Right cardiac atrium (tissue), 5 donors: ENCODE data around the gene SCGB1D4. TPM values are rescaled to one million over a fixed set of nuclear protein-coding genes. Genes with fewer than 3 reads are reported as not detected.

Experiments used
- ATAC-seq, 2 donors: fragments of 200-7000 bp; cut with Tn5 transposase; one replicate each; pipeline versions ENCODE4 v1.8.0 to v1.9.1; 2020; ENCODE audit warnings: moderate library complexity in 2 of 2, mild to moderate bottlenecking in 1 of 2
- DNase-seq, 3 donors: peaks; one replicate each; pipeline ENCODE4 v3.0.0-alpha.2; 2020
- H3K27ac ChIP-seq: one replicate; pipeline ENCODE4 v1.5.1; 2013; ENCODE audit warnings: mild to moderate bottlenecking, low read length, control low read depth, moderate library complexity
- H3K27me3 ChIP-seq: one replicate; pipeline ENCODE4 v1.6.1; 2013; ENCODE audit not compliant: control insufficient read depth, insufficient read depth
- H3K4me1 ChIP-seq: one replicate; pipeline ENCODE4 v1.6.1; 2013; ENCODE audit warnings: low read length; ENCODE audit not compliant: control insufficient read depth, insufficient read depth
- H3K4me3 ChIP-seq: one replicate; pipeline ENCODE4 v1.5.1; 2013; ENCODE audit warnings: low read length, control low read depth
- H3K9me3 ChIP-seq: one replicate; pipeline ENCODE4 v1.6.1; 2013; ENCODE audit warnings: low read length; ENCODE audit not compliant: control insufficient read depth
- WGBS: extraction: QIAGEN DNeasy Blood & Tissue Kit; methylation state at CpG from one replicate; pipeline ENCODE4 v1.1.7; 2013; 5-methylcytosine and 5-hydroxymethylcytosine counted together
- intact Hi-C, 4 donors: fragments of 100-400 bp; cut with DNase I; formaldehyde crosslinking; loops; one replicate each; pipeline versions ENCODE4 v1.11.0 to v1.14.0; 2022 to 2023
- polyA plus RNA-seq: library from polyadenylated mRNA; stranded (reverse); fragments of 200-250 nt; gene quantifications from one replicate; pipeline ENCODE4 v1.2.3, GENCODE V29; 2013
- total RNA-seq, 4 donors: library from RNA; stranded (reverse); fragmentation: NEBNext Ultra II Directional; extraction: Animal tissue kit (Norgen Biotek cat#: 25700); gene quantifications; one replicate each; pipeline ENCODE4 v1.2.1, GENCODE V29; 2021
- donor health status: healthy with polysubstance abuse.
- donor health status: DM: no; HTN: yes; CAD: no.
- donor health status: DM: no; HTN: no; CAD: no.
- donor health status: DM: no; HTN: yes; CAD: no; lungs with severe emphysema.
- donor health status: DM: yes; HTN: yes; CAD: no.

Gene SCGB1D4
- total and polyA plus RNA-seq, 5 donors: not detected

DNA sequence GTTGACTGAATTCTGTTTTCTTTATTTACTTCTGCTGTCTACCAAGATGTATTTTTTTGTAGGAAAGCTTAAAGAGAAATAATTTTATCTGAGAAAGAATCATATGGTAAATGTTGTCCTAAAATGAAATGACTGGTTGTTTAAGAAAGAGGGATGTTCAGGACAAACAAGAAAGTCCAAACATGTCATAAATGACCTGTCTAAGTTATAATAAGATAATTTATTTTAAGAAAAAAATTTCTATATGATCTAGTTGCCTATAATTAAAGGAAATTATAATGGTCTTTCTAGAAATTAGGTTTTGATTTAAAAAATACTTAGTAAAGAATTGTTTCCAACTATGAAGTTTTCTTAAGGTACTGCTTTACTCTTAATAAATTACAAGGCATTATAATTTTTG, 18.4 kb downstream of the SCGB1D4 start:
- Histone ChIP-seq H3K4me3 (no peak overlapping the region), H3K27me3 (no peaks in the 10 kb centered on the region), H3K9me3 (no peaks in the 10 kb centered on the region), H3K27ac (no peak overlapping the region), H3K4me1 (no peaks in the 10 kb centered on the region)
- ATAC-seq (no peak), DNase-seq (no peak)
- intact Hi-C loops: no loop called here

- intact Hi-C loops: no loop called here
- no peak for ATAC-seq
- no peaks in the 10 kb centered on the region for H3K4me1 ChIP-seq
- 67% methylated on average over 7 of the region's 7 CpGs for WGBS
- no peak for DNase-seq
- no peak overlapping the region for H3K4me3 ChIP-seq
- H3K9me3 ChIP-seq: no peaks in the 10 kb centered on the region
- H3K27ac ChIP-seq: no peak overlapping the region
- no peaks in the 10 kb centered on the region for H3K27me3 ChIP-seq
Observed at GRCh38 chr11:62273789-62274275, 25.0 kb downstream of the SCGB1D4 start.

- H3K4me3 ChIP-seq: no peak overlapping the region
- H3K27me3 ChIP-seq: no peaks in the 10 kb centered on the region
- H3K4me1 ChIP-seq: no peaks in the 10 kb centered on the region
- intact Hi-C loops: no loop called here
- WGBS: 73% methylated on average over 5 of the region's 5 CpGs
- no peak overlapping the region for H3K27ac ChIP-seq
- H3K9me3 ChIP-seq: no peaks in the 10 kb centered on the region
- DNase-seq: no peak
- ATAC-seq: no peak
Observed at GRCh38 chr11:62273284-62273683, 25.6 kb downstream of the SCGB1D4 start.

- H3K27ac ChIP-seq: no peak within 1 kb of the TSS
- no peak for ATAC-seq
- no peaks in the 10 kb centered on the region for H3K4me1 ChIP-seq
- 75% methylated on average over 10 of the region's 10 CpGs for WGBS
- no peak for DNase-seq
- no peaks in the 10 kb centered on the region for H3K27me3 ChIP-seq
- no peaks in the 10 kb centered on the region for H3K9me3 ChIP-seq
- no peak within 1 kb of the TSS for H3K4me3 ChIP-seq
- intact Hi-C loops: no loop called here
Observed at GRCh38 chr11:62269654-62270278, 29.1 kb downstream of the SCGB1D4 start, which contains the start of gene SCGB2A2. SCGB2A2 (plus strand) TSS chr11:62270158; CDS start chr11:62270217, 59 bp downstream.

GRCh38 chr11:62267576-62267975, 31.3 kb downstream of the SCGB1D4 start:
- Histone ChIP-seq H3K27ac (no peak overlapping the region), H3K4me1 (no peaks in the 10 kb centered on the region), H3K4me3 (no peak overlapping the region), H3K27me3 (no peaks in the 10 kb centered on the region), H3K9me3 (no peaks in the 10 kb centered on the region)
- no peak for DNase-seq
- intact Hi-C loops: no loop called here
- ATAC-seq: no peak
- WGBS: 72% methylated on average over 3 of the region's 3 CpGs

DNA sequence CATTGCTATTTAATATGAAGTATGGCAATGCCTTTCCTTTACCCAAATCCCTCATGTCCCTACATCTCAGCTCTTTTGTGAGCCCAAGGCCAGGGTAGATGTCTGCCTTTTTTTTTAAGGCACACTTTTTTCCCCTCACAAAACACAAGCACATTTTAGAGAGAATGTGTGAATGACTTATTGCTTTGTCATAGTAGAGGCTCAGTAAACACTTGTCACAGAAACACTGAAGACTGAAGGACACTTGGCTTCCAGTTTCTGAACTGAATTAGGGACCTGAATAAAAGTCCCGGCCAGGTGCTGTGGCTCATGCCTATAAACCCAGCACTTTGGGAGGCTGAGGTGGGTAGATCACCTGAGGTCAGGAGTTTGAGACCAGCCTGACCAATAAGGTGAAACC, 31.8 kb downstream of the SCGB1D4 start:
- WGBS: 82% methylated on average over 1 of the region's 1 CpG
- H3K9me3 ChIP-seq: no peaks in the 10 kb centered on the region
- no peak for ATAC-seq
- H3K27ac ChIP-seq: no peak overlapping the region
- H3K27me3 ChIP-seq: no peaks in the 10 kb centered on the region
- DNase-seq: no peak
- no peaks in the 10 kb centered on the region for H3K4me1 ChIP-seq
- no peak overlapping the region for H3K4me3 ChIP-seq
- intact Hi-C loops: no loop called here

DNA sequence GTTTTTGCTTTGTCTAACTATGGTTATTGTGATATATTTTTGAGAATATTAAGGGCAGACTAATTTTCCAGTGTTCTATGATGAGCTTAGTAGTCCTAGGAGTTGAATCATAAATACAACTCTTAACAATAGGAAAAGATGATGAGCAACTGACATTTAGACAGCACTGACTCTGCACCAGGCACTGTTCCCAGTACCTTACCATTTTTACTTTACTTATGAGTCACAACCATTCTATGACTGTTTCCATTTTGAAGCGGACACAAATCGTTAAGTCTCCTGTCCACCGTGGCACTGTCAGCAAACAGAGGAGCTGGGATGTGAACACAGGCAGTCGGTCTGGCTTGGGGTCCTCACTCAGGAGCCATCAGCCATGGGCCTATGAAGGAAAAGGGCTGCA, 32.3 kb downstream of the SCGB1D4 start:
- 73% methylated on average over 4 of the region's 4 CpGs for WGBS
- DNase-seq: no peak
- intact Hi-C loops: no loop called here
- no peaks in the 10 kb centered on the region for H3K4me1 ChIP-seq
- H3K27me3 ChIP-seq: no peaks in the 10 kb centered on the region
- no peak overlapping the region for H3K27ac ChIP-seq
- no peak for ATAC-seq
- no peaks in the 10 kb centered on the region for H3K9me3 ChIP-seq
- H3K4me3 ChIP-seq: no peak overlapping the region

- no peak for DNase-seq
- ATAC-seq: no peak
- no peaks in the 10 kb centered on the region for H3K27me3 ChIP-seq
- no peaks in the 10 kb centered on the region for H3K9me3 ChIP-seq
- intact Hi-C loops: no loop called here
- no peak overlapping the region for H3K27ac ChIP-seq
- H3K4me3 ChIP-seq: no peak overlapping the region
- H3K4me1 ChIP-seq: no peaks in the 10 kb centered on the region
- WGBS: 85% methylated on average over 1 of the region's 1 CpG
Observed at GRCh38 chr11:62264004-62264403, 34.9 kb downstream of the SCGB1D4 start.

GRCh38 chr11:62260261-62260953, 38.5 kb downstream of the SCGB1D4 start:
- H3K9me3 ChIP-seq: no peaks in the 10 kb centered on the region
- no peaks in the 10 kb centered on the region for H3K4me1 ChIP-seq
- no peak overlapping the region for H3K27ac ChIP-seq
- no peak for DNase-seq
- H3K27me3 ChIP-seq: no peaks in the 10 kb centered on the region
- no peak overlapping the region for H3K4me3 ChIP-seq
- intact Hi-C loops: no loop called here
- 70% methylated on average over 6 of the region's 6 CpGs for WGBS
- ATAC-seq: no peak

- no peak overlapping the region for H3K4me3 ChIP-seq
Observed at GRCh38 chr11:62256281-62256680, 42.6 kb downstream of the SCGB1D4 start.

DNA sequence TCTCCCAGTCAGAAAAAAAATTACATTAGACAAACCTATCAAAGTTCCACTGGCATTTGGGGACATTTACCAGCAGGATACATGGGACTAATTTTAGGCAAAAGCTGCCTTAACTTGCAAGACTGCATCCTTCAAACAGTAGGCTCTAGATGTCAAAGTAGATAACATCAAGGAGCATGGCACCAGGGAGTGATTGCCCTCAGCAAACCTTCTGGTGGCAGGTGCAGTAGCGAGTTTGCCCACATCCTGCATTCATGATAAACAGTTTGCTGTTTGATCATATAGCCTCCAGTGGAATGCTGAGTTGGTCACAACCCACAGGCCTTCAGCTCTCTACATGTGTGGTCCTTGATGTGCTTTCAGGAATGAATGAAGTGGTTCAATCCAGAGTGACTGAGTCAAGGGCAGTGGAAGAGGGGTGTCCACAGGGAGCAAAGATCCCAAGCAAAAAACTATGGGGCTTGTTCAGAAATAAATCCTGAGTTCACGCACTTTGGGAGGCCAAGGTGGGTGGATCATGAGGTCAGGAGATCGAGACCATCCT, 44.8 kb downstream of the SCGB1D4 start:
- Histone ChIP-seq H3K27me3 (no peaks in the 10 kb centered on the region), H3K4me3 (no peak overlapping the region), H3K4me1 (no peaks in the 10 kb centered on the region), H3K9me3 (peaks cover 12% of the 10 kb centered on the region), H3K27ac (no peak overlapping the region)
- WGBS: 75% methylated on average over 3 of the region's 3 CpGs
- no peak for DNase-seq
- ATAC-seq: no peak
- intact Hi-C loops: no loop called here

More at GRCh38 chr11:62256281-62256680, 42.6 kb downstream of the SCGB1D4 start:
- DNase-seq (no peak), ATAC-seq (no peak)
- intact Hi-C loops: no loop called here
- WGBS: 84% methylated on average over 2 of the region's 2 CpGs
- Histone ChIP-seq H3K27me3 (no peaks in the 10 kb centered on the region), H3K4me1 (no peaks in the 10 kb centered on the region), H3K9me3 (peaks cover 10% of the 10 kb centered on the region), H3K27ac (no peak overlapping the region)
